OCI-M2 (cell line): ENCODE results near the gene DNM2.
"Not testable (repeated sequence)": the region's sequence is repeated elsewhere in the genome, so short reads cannot be mapped to it uniquely, and the experiment has no call there.

Experiments
- DNase-seq: peaks from one replicate; lab custom pipeline; 2025; ENCODE audit not compliant: unreplicated experiment; lab: John Stamatoyannopoulos, UW

DNM2 gene

GRCh38 chr19:10717356-10718204, at the start of gene DNM2:
Gene DNM2 (plus strand): TSS chr19:10718079. CDS start chr19:10718243, 164 bp downstream.
- DNase-seq, result peak; percentile 100

- no peak for DNase-seq
Measured at GRCh38 chr19:10669246-10669645, 48.6 kb upstream of the DNM2 start.

GRCh38 chr19:10670182-10670581, 47.7 kb upstream of the DNM2 start:
- no peak for DNase-seq

GRCh38 chr19:10670876-10671804, 46.7 kb upstream of the DNM2 start:
- DNase-seq, result no peak

GRCh38 chr19:10671922-10672321, 46.0 kb upstream of the DNM2 start:
- DNase-seq, result not testable (repeated sequence)

- DNase-seq, result not testable (repeated sequence)
Measured at GRCh38 chr19:10675214-10675613, 42.7 kb upstream of the DNM2 start.

- no peak for DNase-seq
Measured at GRCh38 chr19:10677751-10678150, 40.1 kb upstream of the DNM2 start.

GRCh38 chr19:10678813-10679212, 39.1 kb upstream of the DNM2 start:
- no peak for DNase-seq

- DNase-seq, result no peak
Measured at GRCh38 chr19:10679743-10680142, 38.1 kb upstream of the DNM2 start.

- no peak for DNase-seq
Measured at GRCh38 chr19:10680545-10681135, 37.2 kb upstream of the DNM2 start.

- DNase-seq, result no peak
Measured at GRCh38 chr19:10681658-10682057, 36.2 kb upstream of the DNM2 start.

GRCh38 chr19:10682397-10683063, 35.3 kb upstream of the DNM2 start:
- DNase-seq, result no peak

- DNase-seq, result no peak
Measured at GRCh38 chr19:10683064-10683426, 34.8 kb upstream of the DNM2 start.

GRCh38 chr19:10683582-10683981, 34.3 kb upstream of the DNM2 start:
- DNase-seq, result no peak

GRCh38 chr19:10685210-10685609, 32.7 kb upstream of the DNM2 start:
- no peak for DNase-seq

- no peak for DNase-seq
Measured at GRCh38 chr19:10686193-10686592, 31.7 kb upstream of the DNM2 start.

GRCh38 chr19:10686661-10687517, 31.0 kb upstream of the DNM2 start:
- no peak for DNase-seq

- DNase-seq, result no peak
Measured at GRCh38 chr19:10687518-10688288, 30.2 kb upstream of the DNM2 start.

- no peak for DNase-seq
Measured at GRCh38 chr19:10688545-10689280, 29.2 kb upstream of the DNM2 start.
